SK-N-SH treated with all-trans-retinoic acid at 6 μM for 48 hours (cell line): ENCODE results near the gene CYP46A1.

Source experiments
- ATAC-seq: fragments of 200-7000 bp; cut with Tn5 transposase; 3 replicates; pipeline ENCODE4 v1.9.1; 2020; ENCODE audit warnings: mild to moderate bottlenecking, moderate library complexity
- ARNTL ChIP-seq: fragments of 450-650 bp; formaldehyde crosslinking; IDR thresholded peaks from 2 replicates; pipeline ENCODE4 v1.5.0; 2020; ENCODE audit warnings: low read depth, mild to moderate bottlenecking, moderate library complexity, borderline replicate concordance
- BACH2 ChIP-seq: fragments of 250-450 bp; sonication (Bioruptor Pico); IDR thresholded peaks from 2 replicates; pipeline ENCODE4 v1.9.0; 2021; ENCODE audit warnings: mild to moderate bottlenecking, borderline replicate concordance
- CSDC2 ChIP-seq: fragments of 250-450 bp; sonication (Bioruptor Pico); IDR thresholded peaks from 2 replicates; pipeline ENCODE4 v1.5.0; 2020; ENCODE audit warnings: mild to moderate bottlenecking, moderate library complexity
- ESRRG ChIP-seq: fragments of 250-450 bp; sonication (Bioruptor Pico); IDR thresholded peaks from 2 replicates; pipeline ENCODE4 v1.6.1; 2021; ENCODE audit warnings: mild to moderate bottlenecking
- GLIS3 ChIP-seq: fragments of 250-450 bp; sonication (Bioruptor Pico); IDR thresholded peaks from 2 replicates; pipeline ENCODE4 v1.5.0; 2020; ENCODE audit warnings: mild to moderate bottlenecking, moderate library complexity
- ISL1 ChIP-seq: fragments of 250-450 bp; sonication (Bioruptor Pico); IDR thresholded peaks from 2 replicates; pipeline ENCODE4 v2.1.2; 2022; ENCODE audit warnings: mild to moderate bottlenecking, moderate library complexity
- OSR1 ChIP-seq: fragments of 250-450 bp; sonication (Bioruptor Pico); IDR thresholded peaks from 2 replicates; pipeline ENCODE4 v1.8.0; 2022; ENCODE audit warnings: moderate library complexity, mild to moderate bottlenecking, inconsistent platforms
- PATZ1 ChIP-seq: fragments of 250-450 bp; sonication (Bioruptor Pico); IDR thresholded peaks from 2 replicates; pipeline ENCODE4 v1.8.0; 2020; ENCODE audit warnings: mild to moderate bottlenecking, moderate library complexity, borderline replicate concordance
- POU6F1 ChIP-seq: fragments of 250-450 bp; sonication (Bioruptor Pico); IDR thresholded peaks from 2 replicates; pipeline ENCODE4 v1.8.0; 2021; ENCODE audit warnings: low read depth, mild to moderate bottlenecking, moderate library complexity, borderline replicate concordance
- PPARA ChIP-seq: fragments of 250-450 bp; sonication (Bioruptor Pico); IDR thresholded peaks from 2 replicates; pipeline ENCODE4 v1.5.0; 2020; ENCODE audit warnings: mild to moderate bottlenecking, borderline replicate concordance
- RARB ChIP-seq: fragments of 250-450 bp; sonication (Bioruptor Pico); IDR thresholded peaks from 2 replicates; pipeline ENCODE4 v1.8.0; 2021; ENCODE audit warnings: mild to moderate bottlenecking, moderate library complexity
- TCF4 ChIP-seq: fragments of 250-450 bp; sonication (Bioruptor Pico); IDR thresholded peaks from 2 replicates; pipeline ENCODE4 v1.8.0; 2021; ENCODE audit warnings: mild to moderate bottlenecking, moderate library complexity, borderline replicate concordance
- TSHZ2 ChIP-seq: fragments of 250-450 bp; sonication (Bioruptor Pico); IDR thresholded peaks from 2 replicates; pipeline ENCODE4 v1.5.0; 2020; ENCODE audit warnings: mild to moderate bottlenecking, moderate library complexity
- ZFP3 ChIP-seq: fragments of 250-450 bp; sonication (Bioruptor Pico); IDR thresholded peaks from 2 replicates; pipeline ENCODE4 v1.5.0; 2020; ENCODE audit warnings: mild to moderate bottlenecking, moderate library complexity
- ZFP30 ChIP-seq: fragments of 450-650 bp; formaldehyde crosslinking; IDR thresholded peaks from 2 replicates; pipeline ENCODE4 v1.5.0; 2022; ENCODE audit warnings: mild to moderate bottlenecking, moderate library complexity
- ZNF565 ChIP-seq: fragments of 450-650 bp; formaldehyde crosslinking; conservative IDR thresholded peaks from 2 replicates; pipeline ENCODE4 v1.5.0; 2020; ENCODE audit warnings: low read depth, mild to moderate bottlenecking, moderate library complexity
- ZNF70 ChIP-seq: fragments of 450-650 bp; formaldehyde crosslinking; IDR thresholded peaks from 2 replicates; pipeline ENCODE4 v1.5.0; 2020; ENCODE audit warnings: mild to moderate bottlenecking, moderate library complexity
- TF ChIP-seq, protein P1 (sequence below): fragments of 250-450 bp; sonication (Bioruptor Pico); IDR thresholded peaks from 2 replicates; pipeline ENCODE4 v1.5.1; 2021; ENCODE audit warnings: mild to moderate bottlenecking, moderate library complexity
- TF ChIP-seq, protein P2 (sequence below): fragments of 250-450 bp; sonication (Bioruptor Pico); IDR thresholded peaks from 2 replicates; pipeline ENCODE4 v1.5.1; 2020; ENCODE audit warnings: low read depth, mild to moderate bottlenecking, moderate library complexity

The CYP46A1 gene

GRCh38 chr14:99713972-99714371 lies 29.9 kb downstream of the CYP46A1 start:
- no peak; the same call in 2 of the 3 replicates for ATAC-seq
- TF ChIP-seq ZFP30 (no peak), GLIS3 (0 out of 2 replicates have a peak, but pooled peaks have one; percentile 60), ISL1 (peak; percentile 95), TSHZ2 (CRISPR knock-in tag) (peak; percentile 85), CSDC2 (no peak), ZNF565 (CRISPR knock-in tag) (peak; percentile 77; the same call in 1 of the 2 replicates), TCF4 (CRISPR knock-in tag) (peak; percentile 89), BACH2 (CRISPR knock-in tag) (no peak)
- TF ChIP-seq, protein P1, sequence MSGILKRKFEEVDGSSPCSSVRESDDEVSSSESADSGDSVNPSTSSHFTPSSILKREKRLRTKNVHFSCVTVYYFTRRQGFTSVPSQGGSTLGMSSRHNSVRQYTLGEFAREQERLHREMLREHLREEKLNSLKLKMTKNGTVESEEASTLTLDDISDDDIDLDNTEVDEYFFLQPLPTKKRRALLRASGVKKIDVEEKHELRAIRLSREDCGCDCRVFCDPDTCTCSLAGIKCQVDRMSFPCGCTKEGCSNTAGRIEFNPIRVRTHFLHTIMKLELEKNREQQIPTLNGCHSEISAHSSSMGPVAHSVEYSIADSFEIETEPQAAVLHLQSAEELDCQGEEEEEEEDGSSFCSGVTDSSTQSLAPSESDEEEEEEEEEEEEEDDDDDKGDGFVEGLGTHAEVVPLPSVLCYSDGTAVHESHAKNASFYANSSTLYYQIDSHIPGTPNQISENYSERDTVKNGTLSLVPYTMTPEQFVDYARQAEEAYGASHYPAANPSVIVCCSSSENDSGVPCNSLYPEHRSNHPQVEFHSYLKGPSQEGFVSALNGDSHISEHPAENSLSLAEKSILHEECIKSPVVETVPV, result 0 out of 2 replicates have a peak, but pooled peaks have one; percentile 44
- TF ChIP-seq, protein P2, sequence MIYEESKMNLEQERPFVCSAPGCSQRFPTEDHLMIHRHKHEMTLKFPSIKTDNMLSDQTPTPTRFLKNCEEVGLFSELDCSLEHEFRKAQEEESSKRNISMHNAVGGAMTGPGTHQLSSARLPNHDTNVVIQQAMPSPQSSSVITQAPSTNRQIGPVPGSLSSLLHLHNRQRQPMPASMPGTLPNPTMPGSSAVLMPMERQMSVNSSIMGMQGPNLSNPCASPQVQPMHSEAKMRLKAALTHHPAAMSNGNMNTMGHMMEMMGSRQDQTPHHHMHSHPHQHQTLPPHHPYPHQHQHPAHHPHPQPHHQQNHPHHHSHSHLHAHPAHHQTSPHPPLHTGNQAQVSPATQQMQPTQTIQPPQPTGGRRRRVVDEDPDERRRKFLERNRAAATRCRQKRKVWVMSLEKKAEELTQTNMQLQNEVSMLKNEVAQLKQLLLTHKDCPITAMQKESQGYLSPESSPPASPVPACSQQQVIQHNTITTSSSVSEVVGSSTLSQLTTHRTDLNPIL (CRISPR knock-in tag), result peak; percentile 74; the same call in 1 of the 2 replicates

- TF ChIP-seq PATZ1 (CRISPR knock-in tag) (no peak), OSR1 (CRISPR knock-in tag) (no peak), ESRRG (CRISPR knock-in tag) (no peak), PPARA (no peak), ZFP3 (CRISPR knock-in tag) (no peak), POU6F1 (CRISPR knock-in tag) (no peak), ZNF70 (CRISPR knock-in tag) (no peak), BACH2 (CRISPR knock-in tag) (no peak), ARNTL (CRISPR knock-in tag) (no peak), RARB (CRISPR knock-in tag) (no peak), TCF4 (CRISPR knock-in tag) (no peak), ZNF565 (CRISPR knock-in tag) (no peak), CSDC2 (no peak)
- TF ChIP-seq, protein P1, result no peak
- ATAC-seq, result no peak
These were observed 31.3 kb downstream of the CYP46A1 start for GRCh38 chr14:99715266-99716000.
